Measurements from ENCODE around the gene SPAG16.

Gene SPAG16

GRCh38 chr2:213763354-213763753 lies 479.1 kb downstream of the SPAG16 start:
- TF ChIP-seq EP300 (IDR thresholded peaks at IDR 0.05; ENCODE audit: borderline replicate concordance): no peak
- no peak for TF ChIP-seq RAD21 (IDR thresholded peaks at IDR 0.05; ENCODE audit: low read depth)
- TF ChIP-seq FOXM1 (IDR thresholded peaks at IDR 0.05; ENCODE audit: borderline replicate concordance, low read depth): no peak
- TF ChIP-seq CEBPB (IDR thresholded peaks at IDR 0.05): peak; percentile 71
- no peak for TF ChIP-seq ZBTB7A (IDR thresholded peaks at IDR 0.05; ENCODE audit: low read depth)
- no peak for TF ChIP-seq MAX (IDR thresholded peaks at IDR 0.05)

- no peak for TF ChIP-seq FOXM1 (IDR thresholded peaks at IDR 0.05; ENCODE audit: borderline replicate concordance, low read depth)
- no peak for TF ChIP-seq EP300 (IDR thresholded peaks at IDR 0.05; ENCODE audit: borderline replicate concordance)
- no peak for TF ChIP-seq TAF1 (IDR thresholded peaks at IDR 0.05; ENCODE audit: low read depth)
- TF ChIP-seq TCF12 (IDR thresholded peaks at IDR 0.05; ENCODE audit: low read depth): no peak
- TF ChIP-seq CREB1 (IDR thresholded peaks at IDR 0.05; ENCODE audit: low read depth): no peak
- TF ChIP-seq EGR1 (IDR thresholded peaks at IDR 0.05): no peak
- TF ChIP-seq RAD21 (IDR thresholded peaks at IDR 0.05; ENCODE audit: low read depth): no peak
- TF ChIP-seq USF1 (IDR thresholded peaks at IDR 0.05): no peak
- no peak for TF ChIP-seq MAX (IDR thresholded peaks at IDR 0.05)
- no peak for TF ChIP-seq YY1 (IDR thresholded peaks at IDR 0.05; ENCODE audit: low read depth)
- no peak for TF ChIP-seq TEAD4 (IDR thresholded peaks at IDR 0.05)
- TF ChIP-seq REST (IDR thresholded peaks at IDR 0.05; ENCODE audit: low read depth): no peak
- TF ChIP-seq ZBTB7A (IDR thresholded peaks at IDR 0.05; ENCODE audit: low read depth): no peak
- TF ChIP-seq CEBPB (IDR thresholded peaks at IDR 0.05): no peak
- TF ChIP-seq NFIC (IDR thresholded peaks at IDR 0.05): no peak
Measured at GRCh38 chr2:213763963-213764362, 479.7 kb downstream of the SPAG16 start.

- no peak for TF ChIP-seq RAD21 (IDR thresholded peaks at IDR 0.05; ENCODE audit: low read depth)
- no peak for TF ChIP-seq CREB1 (IDR thresholded peaks at IDR 0.05; ENCODE audit: low read depth)
- no peak for TF ChIP-seq TCF12 (IDR thresholded peaks at IDR 0.05; ENCODE audit: low read depth)
- no peak for TF ChIP-seq CEBPB (IDR thresholded peaks at IDR 0.05)
- TF ChIP-seq MAX (IDR thresholded peaks at IDR 0.05): no peak
- TF ChIP-seq ZBTB7A (IDR thresholded peaks at IDR 0.05; ENCODE audit: low read depth): no peak
- TF ChIP-seq TAF1 (IDR thresholded peaks at IDR 0.05; ENCODE audit: low read depth): no peak
- no peak for TF ChIP-seq EGR1 (IDR thresholded peaks at IDR 0.05)
- no peak for TF ChIP-seq NFIC (IDR thresholded peaks at IDR 0.05)
- no peak for TF ChIP-seq REST (IDR thresholded peaks at IDR 0.05; ENCODE audit: low read depth)
- no peak for TF ChIP-seq YY1 (IDR thresholded peaks at IDR 0.05; ENCODE audit: low read depth)
- no peak for TF ChIP-seq EP300 (IDR thresholded peaks at IDR 0.05; ENCODE audit: borderline replicate concordance)
Measured at GRCh38 chr2:213764849-213765248, 480.6 kb downstream of the SPAG16 start.

GRCh38 chr2:213766062-213766461 lies 481.8 kb downstream of the SPAG16 start:
- TF ChIP-seq TEAD4 (IDR thresholded peaks at IDR 0.05) (no peak), CEBPB (IDR thresholded peaks at IDR 0.05) (no peak), ZBTB7A (IDR thresholded peaks at IDR 0.05; ENCODE audit: low read depth) (no peak), EP300 (IDR thresholded peaks at IDR 0.05; ENCODE audit: borderline replicate concordance) (no peak), CREB1 (IDR thresholded peaks at IDR 0.05; ENCODE audit: low read depth) (no peak), EGR1 (IDR thresholded peaks at IDR 0.05) (no peak)

GRCh38 chr2:213766465-213766901 lies 482.2 kb downstream of the SPAG16 start:
- no peak for TF ChIP-seq TAF1 (IDR thresholded peaks at IDR 0.05; ENCODE audit: low read depth)

GRCh38 chr2:213787869-213788268 lies 503.6 kb downstream of the SPAG16 start:
- no peak for TF ChIP-seq TAF1 (IDR thresholded peaks at IDR 0.05; ENCODE audit: low read depth)
- TF ChIP-seq EP300 (IDR thresholded peaks at IDR 0.05; ENCODE audit: borderline replicate concordance): no peak
- TF ChIP-seq YY1 (IDR thresholded peaks at IDR 0.05; ENCODE audit: low read depth): no peak
- no peak for TF ChIP-seq CREB1 (IDR thresholded peaks at IDR 0.05; ENCODE audit: low read depth)

GRCh38 chr2:213789940-213790339 lies 505.7 kb downstream of the SPAG16 start:
- TF ChIP-seq TEAD4 (IDR thresholded peaks at IDR 0.05) (no peak), FOXM1 (IDR thresholded peaks at IDR 0.05; ENCODE audit: borderline replicate concordance, low read depth) (no peak), REST (IDR thresholded peaks at IDR 0.05; ENCODE audit: low read depth) (no peak), TCF12 (IDR thresholded peaks at IDR 0.05; ENCODE audit: low read depth) (no peak), YY1 (IDR thresholded peaks at IDR 0.05; ENCODE audit: low read depth) (no peak), RAD21 (IDR thresholded peaks at IDR 0.05; ENCODE audit: low read depth) (no peak), TAF1 (IDR thresholded peaks at IDR 0.05; ENCODE audit: low read depth) (no peak), CREB1 (IDR thresholded peaks at IDR 0.05; ENCODE audit: low read depth) (no peak), MAX (IDR thresholded peaks at IDR 0.05) (no peak), NFIC (IDR thresholded peaks at IDR 0.05) (no peak), USF1 (IDR thresholded peaks at IDR 0.05) (no peak), CEBPB (IDR thresholded peaks at IDR 0.05) (no peak), EGR1 (IDR thresholded peaks at IDR 0.05) (no peak)

Measured in Ishikawa (cell line).